ENCODE data around the gene VAMP8. TPM values are rescaled to one million over a fixed set of nuclear protein-coding genes. Genes with fewer than 3 reads are reported as not detected.
A peak's percentile ranks its signal among the peaks of the same experiment; 100 is the strongest.
"Not testable (repeated sequence)": the region's sequence is repeated elsewhere in the genome, so short reads cannot be mapped to it uniquely, and the experiment has no call there.

Gene VAMP8
- total RNA-seq, 1 experiment from 2014 or later, result 52.0 TPM

- TF ChIP-seq GABPB1 (CRISPR knock-in tag; IDR thresholded peaks at IDR 0.05), result no peak
- TF ChIP-seq ZBTB21 (CRISPR knock-in tag; IDR thresholded peaks at IDR 0.05; ENCODE audit: borderline replicate concordance), result no peak
- no peak for TF ChIP-seq ZNF317 (CRISPR knock-in tag; IDR thresholded peaks at IDR 0.05; ENCODE audit: borderline replicate concordance, low read depth)
- TF ChIP-seq ZNF671 (CRISPR knock-in tag; IDR thresholded peaks at IDR 0.05), result no peak
- TF ChIP-seq OVOL2 (CRISPR knock-in tag; IDR thresholded peaks at IDR 0.05; ENCODE audit: borderline replicate concordance), result no peak
Observed at GRCh38 chr2:85615413-85615728, 38.0 kb downstream of the VAMP8 start (continued).

- H3K27ac Mint-ChIP-seq, result 0 out of 2 replicates have a peak overlapping the region, but pooled peaks have one; percentile 53
- H3K27me3 Mint-ChIP-seq (ENCODE audit: low read depth); DNase-seq (ENCODE audit: low spot score); ATAC-seq; H3K9me3 Mint-ChIP-seq; H3K4me1 Mint-ChIP-seq; POLR2A ChIA-PET: not testable (repeated sequence)
- peaks cover 18% of the 10 kb centered on the region for H3K36me3 Mint-ChIP-seq
- CTCF ChIA-PET, result interaction anchor here (3.2 kb wide), 1 partner anchor 20 kb away, joined by 13 read pairs; no protein-coding TSS in a partner anchor
- peak overlapping the region; percentile 90 for H3K4me3 Mint-ChIP-seq
Observed at GRCh38 chr2:85617723-85618122, 40.3 kb downstream of the VAMP8 start.

GRCh38 chr2:85619617-85620016, 42.2 kb downstream of the VAMP8 start:
- Mint-ChIP-seq H3K36me3 (peaks cover 35% of the 10 kb centered on the region), H3K4me1 (peaks cover 6% of the 10 kb centered on the region), H3K27me3 (ENCODE audit: low read depth) (no peaks in the 10 kb centered on the region), H3K4me3 (no peak overlapping the region), H3K27ac (no peak overlapping the region), H3K9me3 (no peaks in the 10 kb centered on the region)
- ChIA-PET CTCF (interaction anchor here (3.2 kb wide), 1 partner anchor 18 kb away, joined by 13 read pairs; no protein-coding TSS in a partner anchor), POLR2A (no interaction called here)
- TF ChIP-seq SMAD4 (CRISPR knock-in tag; IDR thresholded peaks at IDR 0.05), result no peak
- TF ChIP-seq E2F1 (CRISPR knock-in tag; IDR thresholded peaks at IDR 0.05), result no peak
- TF ChIP-seq KAT7 (CRISPR knock-in tag; IDR thresholded peaks at IDR 0.05; ENCODE audit: borderline replicate concordance), result no peak
- TF ChIP-seq ETV6 (CRISPR knock-in tag; IDR thresholded peaks at IDR 0.05), result no peak
- TF ChIP-seq CREM (CRISPR knock-in tag; IDR thresholded peaks at IDR 0.05), result no peak
- no peak for TF ChIP-seq ATF1 (CRISPR knock-in tag; IDR thresholded peaks at IDR 0.05)
- TF ChIP-seq CTCF (IDR thresholded peaks at IDR 0.05), result no peak
- no peak for TF ChIP-seq GRHL2 (CRISPR knock-in tag; IDR thresholded peaks at IDR 0.05; ENCODE audit: insufficient replicate concordance, severe bottlenecking)
- TF ChIP-seq NR2C2 (CRISPR knock-in tag; IDR thresholded peaks at IDR 0.05), result no peak
- TF ChIP-seq ATF6 (CRISPR knock-in tag; IDR thresholded peaks at IDR 0.05), result no peak
- DNase-seq (ENCODE audit: low spot score) (no peak), ATAC-seq (no peak)

GRCh38 chr2:85621338-85621737, 44.0 kb downstream of the VAMP8 start:
- H3K27me3 Mint-ChIP-seq (ENCODE audit: low read depth), result no peaks in the 10 kb centered on the region
- TF ChIP-seq E2F5 (CRISPR knock-in tag; IDR thresholded peaks at IDR 0.05), result no peak
- no peak for TF ChIP-seq CREM (CRISPR knock-in tag; IDR thresholded peaks at IDR 0.05)
- H3K4me3 Mint-ChIP-seq, result no peak overlapping the region
- ChIA-PET CTCF (interaction anchor here (2.1 kb wide), 1 partner anchor 16 kb away, joined by 10 read pairs; no protein-coding TSS in a partner anchor), POLR2A (no interaction called here)
- no peak overlapping the region for H3K27ac Mint-ChIP-seq
- H3K4me1 Mint-ChIP-seq, result peaks cover 6% of the 10 kb centered on the region
- H3K9me3 Mint-ChIP-seq, result no peaks in the 10 kb centered on the region
- DNase-seq (ENCODE audit: low spot score) (no peak), ATAC-seq (no peak)
- H3K36me3 Mint-ChIP-seq, result peaks cover 51% of the 10 kb centered on the region
